ENCODE data around the gene LYZL4.

- TF ChIP-seq EGR1 (IDR thresholded peaks at IDR 0.05) (no peak), EP300 (IDR thresholded peaks at IDR 0.05; ENCODE audit: borderline replicate concordance) (no peak), MAX (IDR thresholded peaks at IDR 0.05) (no peak)
- TF ChIP-seq, protein P1, sequence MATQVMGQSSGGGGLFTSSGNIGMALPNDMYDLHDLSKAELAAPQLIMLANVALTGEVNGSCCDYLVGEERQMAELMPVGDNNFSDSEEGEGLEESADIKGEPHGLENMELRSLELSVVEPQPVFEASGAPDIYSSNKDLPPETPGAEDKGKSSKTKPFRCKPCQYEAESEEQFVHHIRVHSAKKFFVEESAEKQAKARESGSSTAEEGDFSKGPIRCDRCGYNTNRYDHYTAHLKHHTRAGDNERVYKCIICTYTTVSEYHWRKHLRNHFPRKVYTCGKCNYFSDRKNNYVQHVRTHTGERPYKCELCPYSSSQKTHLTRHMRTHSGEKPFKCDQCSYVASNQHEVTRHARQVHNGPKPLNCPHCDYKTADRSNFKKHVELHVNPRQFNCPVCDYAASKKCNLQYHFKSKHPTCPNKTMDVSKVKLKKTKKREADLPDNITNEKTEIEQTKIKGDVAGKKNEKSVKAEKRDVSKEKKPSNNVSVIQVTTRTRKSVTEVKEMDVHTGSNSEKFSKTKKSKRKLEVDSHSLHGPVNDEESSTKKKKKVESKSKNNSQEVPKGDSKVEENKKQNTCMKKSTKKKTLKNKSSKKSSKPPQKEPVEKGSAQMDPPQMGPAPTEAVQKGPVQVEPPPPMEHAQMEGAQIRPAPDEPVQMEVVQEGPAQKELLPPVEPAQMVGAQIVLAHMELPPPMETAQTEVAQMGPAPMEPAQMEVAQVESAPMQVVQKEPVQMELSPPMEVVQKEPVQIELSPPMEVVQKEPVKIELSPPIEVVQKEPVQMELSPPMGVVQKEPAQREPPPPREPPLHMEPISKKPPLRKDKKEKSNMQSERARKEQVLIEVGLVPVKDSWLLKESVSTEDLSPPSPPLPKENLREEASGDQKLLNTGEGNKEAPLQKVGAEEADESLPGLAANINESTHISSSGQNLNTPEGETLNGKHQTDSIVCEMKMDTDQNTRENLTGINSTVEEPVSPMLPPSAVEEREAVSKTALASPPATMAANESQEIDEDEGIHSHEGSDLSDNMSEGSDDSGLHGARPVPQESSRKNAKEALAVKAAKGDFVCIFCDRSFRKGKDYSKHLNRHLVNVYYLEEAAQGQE (IDR thresholded peaks at IDR 0.05; ENCODE audit: low read depth), result no peak
These were observed 59.2 kb downstream of the LYZL4 start for GRCh38 chr3:42351207-42351606.
